ENCODE data around the gene PLXNA4. TPM values are rescaled to one million over a fixed set of nuclear protein-coding genes. Genes with fewer than 3 reads are reported as not detected.

Gene PLXNA4
- total RNA-seq, 1 donor from 2014 or later: 3.5 TPM

DNA sequence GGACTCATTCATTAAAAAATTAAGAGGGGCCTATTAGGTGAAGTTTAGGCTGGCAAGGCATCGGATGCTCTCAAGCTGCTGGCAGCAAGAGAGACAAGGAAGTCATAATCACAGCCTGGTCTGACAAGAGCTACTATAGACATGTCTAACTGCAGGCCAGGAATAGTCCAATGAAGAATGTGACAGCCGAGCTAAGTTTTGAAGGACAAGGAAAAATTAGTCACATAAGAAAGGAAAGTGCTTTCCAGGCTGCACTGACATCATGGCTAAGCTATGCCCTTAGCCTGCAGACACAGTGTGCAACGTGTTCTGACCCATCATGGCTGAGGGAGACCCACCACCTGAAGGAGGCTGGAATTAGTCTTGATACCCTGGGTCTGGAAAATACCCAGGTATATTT is 281.1 kb downstream of the PLXNA4 start:
- no peak overlapping the region for H3K4me3 Mint-ChIP-seq (ENCODE audit: unreplicated experiment)
- H3K27me3 Mint-ChIP-seq (ENCODE audit: unreplicated experiment): peaks cover 1% of the 10 kb centered on the region
- DNase-seq (ENCODE audit: low spot score): no peak
- no peaks in the 10 kb centered on the region for H3K36me3 Mint-ChIP-seq (ENCODE audit: low read depth, unreplicated experiment)
- H3K4me1 Mint-ChIP-seq (ENCODE audit: unreplicated experiment): peaks cover 23% of the 10 kb centered on the region
- TF ChIP-seq, protein P1, sequence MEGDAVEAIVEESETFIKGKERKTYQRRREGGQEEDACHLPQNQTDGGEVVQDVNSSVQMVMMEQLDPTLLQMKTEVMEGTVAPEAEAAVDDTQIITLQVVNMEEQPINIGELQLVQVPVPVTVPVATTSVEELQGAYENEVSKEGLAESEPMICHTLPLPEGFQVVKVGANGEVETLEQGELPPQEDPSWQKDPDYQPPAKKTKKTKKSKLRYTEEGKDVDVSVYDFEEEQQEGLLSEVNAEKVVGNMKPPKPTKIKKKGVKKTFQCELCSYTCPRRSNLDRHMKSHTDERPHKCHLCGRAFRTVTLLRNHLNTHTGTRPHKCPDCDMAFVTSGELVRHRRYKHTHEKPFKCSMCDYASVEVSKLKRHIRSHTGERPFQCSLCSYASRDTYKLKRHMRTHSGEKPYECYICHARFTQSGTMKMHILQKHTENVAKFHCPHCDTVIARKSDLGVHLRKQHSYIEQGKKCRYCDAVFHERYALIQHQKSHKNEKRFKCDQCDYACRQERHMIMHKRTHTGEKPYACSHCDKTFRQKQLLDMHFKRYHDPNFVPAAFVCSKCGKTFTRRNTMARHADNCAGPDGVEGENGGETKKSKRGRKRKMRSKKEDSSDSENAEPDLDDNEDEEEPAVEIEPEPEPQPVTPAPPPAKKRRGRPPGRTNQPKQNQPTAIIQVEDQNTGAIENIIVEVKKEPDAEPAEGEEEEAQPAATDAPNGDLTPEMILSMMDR (IDR thresholded peaks at IDR 0.05; ENCODE audit: unreplicated experiment): no peak
- no peaks in the 10 kb centered on the region for H3K9me3 Mint-ChIP-seq (ENCODE audit: unreplicated experiment)
- H3K27ac Mint-ChIP-seq (ENCODE audit: unreplicated experiment): no peak overlapping the region

DNA sequence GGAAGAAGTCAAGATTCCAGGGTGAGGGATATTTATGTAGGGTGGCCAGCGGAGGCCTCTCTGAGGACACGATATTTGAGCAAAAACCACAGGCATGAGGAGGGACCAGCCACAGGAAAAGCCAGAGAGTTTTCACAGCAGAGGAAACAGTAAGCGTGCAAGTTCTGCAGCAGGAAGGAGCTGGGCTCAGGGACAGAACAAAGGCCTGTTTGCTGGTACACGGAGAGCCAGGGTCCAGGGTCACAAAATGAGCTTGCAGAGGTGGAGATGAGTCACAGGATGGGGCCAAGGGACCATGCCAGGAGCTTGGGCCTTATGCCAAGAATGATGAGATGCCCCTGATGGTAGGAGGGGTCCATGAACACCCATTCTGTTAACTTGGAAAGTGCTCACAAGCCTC is 283.5 kb downstream of the PLXNA4 start:
- Mint-ChIP-seq H3K4me1 (ENCODE audit: unreplicated experiment) (peaks cover 36% of the 10 kb centered on the region), H3K4me3 (ENCODE audit: unreplicated experiment) (no peak overlapping the region), H3K36me3 (ENCODE audit: low read depth, unreplicated experiment) (no peaks in the 10 kb centered on the region), H3K27ac (ENCODE audit: unreplicated experiment) (no peak overlapping the region), H3K9me3 (ENCODE audit: unreplicated experiment) (no peaks in the 10 kb centered on the region), H3K27me3 (ENCODE audit: unreplicated experiment) (peaks cover 1% of the 10 kb centered on the region)
- peak; percentile 22 for DNase-seq (ENCODE audit: low spot score)
- TF ChIP-seq, protein P1 (IDR thresholded peaks at IDR 0.05; ENCODE audit: unreplicated experiment): no peak

DNA sequence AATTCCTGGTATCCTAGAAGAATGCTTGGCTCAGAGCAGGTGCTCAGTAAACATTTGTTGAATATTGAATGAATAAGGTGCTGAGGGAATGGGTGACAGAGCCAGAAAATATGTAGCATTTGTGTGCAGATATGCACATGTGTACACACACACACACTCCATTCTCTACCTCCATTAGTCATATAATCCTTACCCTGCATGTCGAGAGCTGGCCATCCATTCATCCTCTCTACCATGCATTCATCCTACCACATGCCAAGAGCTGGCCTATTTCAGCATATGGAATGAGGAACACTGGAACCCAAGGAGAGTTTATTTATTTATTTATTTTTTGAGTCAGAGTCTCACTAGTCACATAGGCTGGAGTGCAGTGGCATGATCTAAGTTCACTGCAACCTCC is 284.8 kb downstream of the PLXNA4 start:
- Mint-ChIP-seq H3K4me3 (ENCODE audit: unreplicated experiment) (no peak overlapping the region), H3K9me3 (ENCODE audit: unreplicated experiment) (no peaks in the 10 kb centered on the region), H3K4me1 (ENCODE audit: unreplicated experiment) (peaks cover 36% of the 10 kb centered on the region), H3K27ac (ENCODE audit: unreplicated experiment) (no peak overlapping the region), H3K27me3 (ENCODE audit: unreplicated experiment) (peaks cover 1% of the 10 kb centered on the region), H3K36me3 (ENCODE audit: low read depth, unreplicated experiment) (no peaks in the 10 kb centered on the region)
- TF ChIP-seq, protein P1 (IDR thresholded peaks at IDR 0.05; ENCODE audit: unreplicated experiment): no peak
- no peak for DNase-seq (ENCODE audit: low spot score)

DNA sequence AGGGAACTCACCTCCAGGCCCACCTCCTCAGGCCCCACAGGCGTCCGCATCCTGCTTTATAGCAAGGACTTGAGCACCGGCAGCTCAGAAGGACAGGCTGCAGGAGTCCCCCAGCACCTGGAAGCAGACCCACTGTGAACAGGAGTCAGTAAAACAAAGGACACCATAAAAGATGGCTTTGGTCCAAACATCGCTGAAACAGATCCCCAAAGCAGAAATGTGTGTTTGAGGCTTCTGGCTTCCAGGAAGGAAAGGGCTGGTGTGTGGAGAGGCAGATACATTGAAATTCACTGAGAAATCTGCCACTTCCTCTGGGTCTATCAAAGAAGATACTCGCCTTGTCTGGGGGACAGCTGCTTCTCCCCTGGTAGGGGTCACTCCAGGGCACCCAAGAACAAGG is 286.2 kb downstream of the PLXNA4 start:
- H3K4me3 Mint-ChIP-seq (ENCODE audit: unreplicated experiment): no peak overlapping the region
- no peaks in the 10 kb centered on the region for H3K9me3 Mint-ChIP-seq (ENCODE audit: unreplicated experiment)
- no peak overlapping the region for H3K27ac Mint-ChIP-seq (ENCODE audit: unreplicated experiment)
- H3K27me3 Mint-ChIP-seq (ENCODE audit: unreplicated experiment): peaks cover 1% of the 10 kb centered on the region
- H3K4me1 Mint-ChIP-seq (ENCODE audit: unreplicated experiment): peaks cover 36% of the 10 kb centered on the region
- no peak for DNase-seq (ENCODE audit: low spot score)
- TF ChIP-seq, protein P1 (IDR thresholded peaks at IDR 0.05; ENCODE audit: unreplicated experiment): no peak
- H3K36me3 Mint-ChIP-seq (ENCODE audit: low read depth, unreplicated experiment): no peaks in the 10 kb centered on the region

DNA sequence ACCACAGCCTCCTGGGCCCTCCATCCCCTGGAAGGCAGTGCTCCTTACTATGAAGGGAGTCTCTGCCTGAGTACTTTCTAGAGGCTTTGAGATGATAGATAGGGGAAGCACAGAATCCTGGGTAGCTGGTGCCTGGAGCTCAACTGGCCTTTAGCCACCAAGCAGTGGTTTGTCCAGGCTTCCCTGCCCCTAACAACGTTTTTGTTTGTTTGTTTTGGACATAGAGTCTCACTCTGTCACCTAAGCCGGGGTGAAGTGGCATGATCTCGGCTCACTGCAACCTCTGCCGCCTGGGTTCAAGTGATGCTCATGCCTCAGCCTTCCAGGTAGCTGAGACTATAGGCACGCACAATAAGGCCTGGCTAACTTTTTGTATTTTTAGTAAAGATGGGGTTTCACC is 289.4 kb downstream of the PLXNA4 start:
- DNase-seq (ENCODE audit: low spot score): no peak
- H3K36me3 Mint-ChIP-seq (ENCODE audit: low read depth, unreplicated experiment): no peaks in the 10 kb centered on the region
- no peaks in the 10 kb centered on the region for H3K9me3 Mint-ChIP-seq (ENCODE audit: unreplicated experiment)
- H3K27me3 Mint-ChIP-seq (ENCODE audit: unreplicated experiment): peaks cover 1% of the 10 kb centered on the region
- TF ChIP-seq, protein P1 (IDR thresholded peaks at IDR 0.05; ENCODE audit: unreplicated experiment): no peak
- H3K4me3 Mint-ChIP-seq (ENCODE audit: unreplicated experiment): no peak overlapping the region
- H3K4me1 Mint-ChIP-seq (ENCODE audit: unreplicated experiment): peaks cover 20% of the 10 kb centered on the region
- no peak overlapping the region for H3K27ac Mint-ChIP-seq (ENCODE audit: unreplicated experiment)

Measured in endothelial cell (in vitro differentiated cells).